GM21737 (cell line): ENCODE data around the gene CD44.

Experiments used
- ATAC-seq: cut with Tn5 transposase; IDR thresholded peaks from one replicate; pipeline ENCODE4 v1.9.1; 2021; ENCODE audit warnings: mild to moderate bottlenecking, moderate library complexity; ENCODE audit not compliant: unreplicated experiment

The CD44 gene

GRCh38 chr11:35234460-35235156, 95.6 kb downstream of the CD44 start:
- no peak for ATAC-seq

DNA sequence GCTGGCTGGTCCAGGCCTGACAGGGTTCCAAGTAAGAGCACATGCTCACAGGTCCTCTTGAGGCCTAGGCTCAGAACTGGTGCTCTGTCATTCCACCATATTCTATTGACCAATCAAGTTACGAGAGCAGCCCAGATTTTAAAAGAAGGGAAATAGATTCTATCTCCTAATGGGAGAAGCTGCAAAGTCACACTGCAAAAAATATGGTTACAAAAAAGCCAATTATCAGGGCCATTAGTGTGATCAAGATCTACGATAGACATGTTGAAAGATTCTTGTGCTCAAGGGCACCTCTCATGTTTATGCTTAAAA, 96.1 kb downstream of the CD44 start:
- ATAC-seq = no peak

- ATAC-seq = no peak
These were observed 96.5 kb downstream of the CD44 start for GRCh38 chr11:35235498-35235897.

DNA sequence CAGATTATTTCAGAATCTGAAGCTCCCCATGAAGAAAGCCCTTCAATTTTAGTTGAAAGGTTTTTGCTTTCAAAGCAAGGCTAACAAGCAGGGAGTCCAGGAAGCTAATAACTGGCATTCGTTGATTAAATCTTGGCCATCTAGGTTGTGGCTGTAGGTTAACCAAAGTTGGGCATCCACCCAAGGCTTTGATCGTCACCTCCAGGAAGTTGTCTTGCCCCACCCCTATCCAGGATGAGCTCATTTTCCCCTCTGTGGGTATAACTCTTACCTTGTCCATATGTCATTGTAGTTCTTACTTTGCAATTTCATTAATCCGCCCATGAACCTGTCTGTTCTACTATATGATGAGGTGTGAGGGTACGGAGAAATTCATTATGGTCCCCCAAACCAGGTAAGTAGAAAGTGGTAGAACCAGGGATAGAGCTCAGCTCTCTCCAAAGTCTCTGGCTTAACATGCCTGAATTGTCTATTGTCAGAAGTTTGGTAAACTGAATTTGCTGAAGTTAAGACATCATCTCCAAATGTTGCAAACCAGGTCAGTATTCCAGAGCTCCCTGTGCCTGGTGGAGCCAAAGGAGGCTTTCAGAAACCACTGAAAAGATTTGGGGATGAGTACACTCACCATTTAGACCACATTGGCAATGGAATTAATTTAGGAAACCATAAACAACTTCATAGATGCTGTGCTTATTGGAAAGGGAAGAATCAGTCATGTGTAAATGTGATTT, 97.1 kb downstream of the CD44 start:
- no peak for ATAC-seq

DNA sequence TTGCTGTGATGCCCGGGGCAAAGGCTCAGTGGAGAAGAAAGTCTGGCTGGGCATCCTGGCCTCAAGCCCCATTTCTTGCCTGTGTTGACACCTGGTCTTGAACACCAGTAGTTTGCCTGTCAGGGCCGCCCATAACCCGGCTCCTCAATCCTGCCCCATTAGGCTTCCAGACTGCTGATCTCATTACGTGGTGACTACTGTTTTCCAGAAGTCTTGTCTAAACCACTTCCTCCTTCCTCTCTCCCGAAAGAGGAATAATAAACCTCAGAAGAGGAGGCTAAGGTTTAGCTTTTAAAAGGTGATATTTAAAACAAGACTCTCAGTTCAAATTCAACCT, 97.7 kb downstream of the CD44 start:
- no peak for ATAC-seq

GRCh38 chr11:35237351-35237750, 98.4 kb downstream of the CD44 start:
- no peak for ATAC-seq

DNA sequence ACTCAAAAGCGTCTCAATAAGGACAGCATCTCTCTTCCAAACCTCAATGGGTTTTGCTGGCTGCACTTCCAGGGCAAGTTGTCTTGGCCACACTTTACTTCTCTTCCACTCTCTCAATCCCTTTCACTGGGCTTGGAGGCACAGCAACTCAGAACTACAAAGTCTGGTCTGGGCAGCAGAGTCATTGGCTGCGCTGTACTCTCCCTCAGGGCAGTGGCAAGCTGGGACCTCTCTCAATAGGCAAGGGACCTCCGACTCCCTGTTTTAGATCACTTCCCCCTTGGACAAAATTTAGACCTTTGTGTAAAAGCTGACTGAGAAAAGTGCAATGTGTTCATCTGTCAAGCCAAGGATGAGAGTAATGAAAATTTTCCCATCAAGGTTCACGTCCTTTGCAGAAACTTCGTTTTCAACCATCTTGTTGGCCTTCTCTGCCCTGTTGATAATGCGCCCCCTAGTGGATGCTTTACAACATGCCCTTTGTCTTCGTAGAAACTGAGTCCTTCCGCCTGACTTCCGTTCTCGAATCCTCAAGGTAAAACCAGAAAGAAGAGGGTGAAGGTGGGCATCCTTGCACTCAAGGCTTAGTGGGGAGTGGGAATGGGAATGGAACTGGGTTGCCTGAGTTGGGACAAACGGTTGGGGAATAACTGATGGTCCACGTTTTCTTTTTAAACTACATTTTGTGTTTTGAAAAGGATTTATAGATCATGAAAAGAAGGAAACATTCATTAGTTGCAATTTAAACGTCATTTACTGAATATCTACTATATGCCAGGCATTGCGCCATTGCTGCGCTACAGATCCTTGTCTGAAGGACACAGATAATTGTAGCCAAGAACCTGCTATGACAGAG, 99.1 kb downstream of the CD44 start:
- ATAC-seq = no peak

- ATAC-seq = no peak
These were observed 99.9 kb downstream of the CD44 start for GRCh38 chr11:35238882-35239281.

- no peak for ATAC-seq
These were observed 100.6 kb downstream of the CD44 start for GRCh38 chr11:35239471-35240075.

DNA sequence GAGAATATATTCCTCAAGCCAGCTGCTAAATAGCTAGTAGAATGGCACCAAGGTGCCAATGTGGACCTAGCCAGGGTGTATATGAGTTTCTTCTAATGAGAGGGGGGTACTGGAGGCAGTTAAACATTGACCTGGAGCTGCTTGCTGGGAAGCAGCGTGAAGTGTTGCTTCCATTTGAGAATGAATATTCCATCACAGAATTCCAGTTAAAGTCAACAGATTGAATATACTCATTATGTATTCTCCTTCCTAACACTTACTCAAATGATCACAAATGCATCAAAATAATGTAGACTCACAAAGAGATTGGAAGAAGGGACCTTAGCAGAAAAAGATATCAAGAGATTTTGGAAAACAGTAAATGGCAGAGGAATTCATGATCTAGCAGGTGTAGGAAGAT, 102.1 kb downstream of the CD44 start:
- ATAC-seq = no peak

- no peak for ATAC-seq
These were observed 102.6 kb downstream of the CD44 start for GRCh38 chr11:35241531-35241930.

GRCh38 chr11:35242412-35243242, 103.7 kb downstream of the CD44 start:
- no peak for ATAC-seq

DNA sequence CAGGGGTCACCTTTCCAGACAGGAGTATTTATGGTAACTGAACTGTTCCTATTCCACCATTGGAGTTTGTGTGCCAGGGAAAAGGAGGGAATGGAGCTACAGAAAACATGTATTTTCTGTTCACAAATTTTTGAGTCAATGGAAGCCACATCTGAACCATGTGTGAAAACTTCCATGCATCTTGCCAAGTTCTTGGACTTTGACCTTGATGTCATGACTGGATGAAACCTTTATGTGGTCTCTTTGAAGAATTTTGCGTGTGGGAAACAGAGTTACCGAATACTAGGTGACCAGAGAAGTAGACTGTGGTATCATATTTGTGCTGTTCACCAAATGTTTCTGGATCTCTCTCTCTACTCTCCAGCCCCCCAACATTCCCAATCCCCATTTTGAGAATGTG, 104.8 kb downstream of the CD44 start:
- no peak for ATAC-seq

GRCh38 chr11:35245056-35245455, 106.1 kb downstream of the CD44 start:
- no peak for ATAC-seq

GRCh38 chr11:35245786-35246185, 106.8 kb downstream of the CD44 start:
- no peak for ATAC-seq

- no peak for ATAC-seq
These were observed 107.8 kb downstream of the CD44 start for GRCh38 chr11:35246745-35247144.

DNA sequence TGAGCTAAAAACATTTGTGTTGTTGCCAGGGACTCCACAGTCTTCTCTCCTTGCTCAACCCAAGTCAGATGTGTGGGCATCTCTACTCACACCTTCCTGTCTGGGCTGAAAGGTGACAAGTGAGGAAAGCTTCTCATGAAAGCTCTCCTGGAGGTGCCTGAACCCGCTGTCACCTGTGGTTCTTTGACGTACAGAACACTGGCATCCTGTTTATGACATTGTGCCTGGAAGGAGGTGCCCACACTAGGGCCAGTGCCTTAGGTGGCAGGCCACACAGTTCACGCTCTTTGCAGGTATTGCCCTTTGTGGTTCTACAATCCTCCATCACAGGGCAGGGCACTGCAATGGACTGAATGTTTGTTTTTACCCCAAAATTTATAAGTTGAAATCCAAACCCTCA, 108.5 kb downstream of the CD44 start:
- no peak for ATAC-seq

GRCh38 chr11:35247863-35248262, 108.9 kb downstream of the CD44 start:
- no peak for ATAC-seq

DNA sequence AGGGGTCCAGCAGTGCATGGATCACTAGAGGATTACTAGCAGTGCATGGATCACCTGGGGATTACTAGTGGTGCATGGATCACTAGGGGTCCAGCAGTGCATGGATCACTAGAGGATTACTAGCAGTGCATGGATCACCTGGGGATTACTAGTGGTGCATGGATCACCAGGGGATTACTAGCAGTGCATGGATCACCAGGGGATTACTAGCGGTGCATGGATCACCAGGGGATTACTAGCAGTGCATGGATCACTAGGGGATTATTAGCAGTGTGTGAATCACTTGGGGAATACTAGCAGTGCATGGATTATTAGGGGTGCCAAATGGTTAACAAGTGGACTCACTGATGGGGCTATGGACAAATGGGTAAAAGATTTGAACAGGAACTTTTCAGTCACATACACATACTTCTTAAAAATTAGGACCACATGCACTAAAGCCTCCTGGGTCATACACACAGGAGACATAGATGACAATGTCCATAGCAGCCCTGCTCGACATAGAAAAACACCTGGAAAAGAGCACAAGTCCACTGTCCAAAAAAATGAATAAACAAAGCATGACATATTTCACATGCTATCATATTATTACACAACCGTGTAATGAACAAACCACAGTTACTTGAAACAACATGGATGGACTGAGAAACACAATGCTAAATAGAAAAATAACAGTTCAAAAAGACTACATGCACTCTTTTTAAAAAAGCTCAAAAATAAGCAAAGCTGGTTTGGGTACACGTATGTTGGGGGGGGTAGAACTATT, 109.8 kb downstream of the CD44 start:
- ATAC-seq = no peak

GRCh38 chr11:35250192-35250591, 111.2 kb downstream of the CD44 start:
- no peak for ATAC-seq
